Kidney glomerular epithelial cell (primary cell): Measurements from ENCODE around the gene ABTB2.

ENCODE experiments used
- DNase-seq: peaks from one replicate; lab custom pipeline; 2025; lab: John Stamatoyannopoulos, UW

ABTB2 gene

GRCh38 chr11:34209809-34210208, 148.0 kb downstream of the ABTB2 start:
- DNase-seq, result no peak

- peak; percentile 42 for DNase-seq
Observed at GRCh38 chr11:34208266-34209135, 149.3 kb downstream of the ABTB2 start.

GRCh38 chr11:34207487-34208180, 150.2 kb downstream of the ABTB2 start:
- no peak for DNase-seq

- peak; percentile 8 for DNase-seq
Observed at GRCh38 chr11:34206407-34207300, 151.2 kb downstream of the ABTB2 start.

- no peak for DNase-seq
Observed at GRCh38 chr11:34205326-34206035, 152.3 kb downstream of the ABTB2 start.

GRCh38 chr11:34204396-34205279, 153.2 kb downstream of the ABTB2 start:
- peak; percentile 92 for DNase-seq

- DNase-seq, result no peak
Observed at GRCh38 chr11:34203377-34203871, 154.4 kb downstream of the ABTB2 start.

- no peak for DNase-seq
Observed at GRCh38 chr11:34201129-34201528, 156.7 kb downstream of the ABTB2 start.

GRCh38 chr11:34199525-34199924, 158.3 kb downstream of the ABTB2 start:
- DNase-seq, result no peak

GRCh38 chr11:34198523-34198922, 159.3 kb downstream of the ABTB2 start:
- DNase-seq, result no peak

- DNase-seq, result no peak
Observed at GRCh38 chr11:34197256-34197655, 160.6 kb downstream of the ABTB2 start.

- DNase-seq, result no peak
Observed at GRCh38 chr11:34194576-34195335, 163.1 kb downstream of the ABTB2 start.

- DNase-seq, result peak; percentile 83
Observed at GRCh38 chr11:34192481-34193401, 165.1 kb downstream of the ABTB2 start.

GRCh38 chr11:34191578-34191977, 166.2 kb downstream of the ABTB2 start:
- DNase-seq, result no peak

GRCh38 chr11:34190192-34191139, 167.3 kb downstream of the ABTB2 start:
- no peak for DNase-seq

- peak; percentile 27 for DNase-seq
Observed at GRCh38 chr11:34189191-34189590, 168.6 kb downstream of the ABTB2 start.

GRCh38 chr11:34188181-34188580, 169.6 kb downstream of the ABTB2 start:
- DNase-seq, result no peak
